Naive B cell (primary cell): ENCODE data around the gene RIMBP3B. TPM values are rescaled to one million over a fixed set of nuclear protein-coding genes. Genes with fewer than 3 reads are reported as not detected.
"Not testable (repeated sequence)": the region's sequence is repeated elsewhere in the genome, so short reads cannot be mapped to it uniquely, and the experiment has no call there.

ENCODE experiments used
- ATAC-seq, 2 donors: fragments of 150-1000 bp; cut with Tn5 transposase; 2 replicates each; pipeline ENCODE4 v1.10.0; 2021; ENCODE audit warnings: low read depth in 2 of 2, mild to moderate bottlenecking in 2 of 2, moderate library complexity in 2 of 2
- DNase-seq: peaks from one replicate; pipeline ENCODE4 v3.0.0; 2022
- H3K27ac Mint-ChIP-seq, 6 donors: one replicate each; pipeline ENCODE4 v1.8.0; 2020 to 2022; ENCODE audit warnings: mild to moderate bottlenecking in 6 of 6, mixed read lengths in 6 of 6, moderate library complexity in 5 of 6, inconsistent platforms in 2 of 6
- H3K27me3 Mint-ChIP-seq, 3 donors: one replicate each; pipeline ENCODE4 v1.8.0; 2021 to 2022; ENCODE audit warnings: mixed read lengths in 3 of 3, mild to moderate bottlenecking in 1 of 3
- H3K36me3 Mint-ChIP-seq, 2 donors: one replicate each; pipeline ENCODE4 v1.8.0; 2020 to 2022; ENCODE audit warnings: mixed read lengths in 2 of 2, inconsistent platforms in 1 of 2, mild to moderate bottlenecking in 1 of 2
- H3K4me1 Mint-ChIP-seq, 3 donors: one replicate each; pipeline ENCODE4 v1.8.0; 2020 to 2022; ENCODE audit warnings: mixed read lengths in 3 of 3, inconsistent platforms in 1 of 3, mild to moderate bottlenecking in 1 of 3, moderate library complexity in 1 of 3
- H3K4me3 Mint-ChIP-seq, 8 donors: one replicate each; pipeline ENCODE4 v1.8.0; 2020 to 2022; ENCODE audit warnings: mild to moderate bottlenecking in 8 of 8, mixed read lengths in 8 of 8, moderate library complexity in 8 of 8, inconsistent platforms in 2 of 8
- H3K9me3 Mint-ChIP-seq, 7 donors: one replicate each; pipeline ENCODE4 v1.8.0; 2020 to 2022; ENCODE audit warnings: mixed read lengths in 7 of 7, mild to moderate bottlenecking in 5 of 7, inconsistent platforms in 2 of 7, moderate library complexity in 1 of 7
- polyA plus RNA-seq, 6 donors: library from polyadenylated mRNA; unstranded; fragments of 300-500 nt; fragmentation: Illumina TruSeq; gene quantifications; one replicate each; pipeline ENCODE4 v1.2.3, GENCODE V29; 2021; ENCODE audit warnings: low read depth in 6 of 6

RIMBP3B gene
- polyA plus RNA-seq, 6 donors from 2014 or later: 0.10 to 0.21 (median 0.16) TPM; not detected in 2

GRCh38 chr22:21390013-21390412 is 6.5 kb downstream of the RIMBP3B start:
- H3K27ac Mint-ChIP-seq, H3K4me3 Mint-ChIP-seq, H3K9me3 Mint-ChIP-seq, H3K27me3 Mint-ChIP-seq, ATAC-seq, H3K4me1 Mint-ChIP-seq, H3K36me3 Mint-ChIP-seq, DNase-seq: not testable (repeated sequence)

- not testable (repeated sequence) for ATAC-seq, H3K27ac Mint-ChIP-seq, H3K27me3 Mint-ChIP-seq, H3K36me3 Mint-ChIP-seq, H3K4me3 Mint-ChIP-seq, H3K4me1 Mint-ChIP-seq, DNase-seq, H3K9me3 Mint-ChIP-seq
Observed at GRCh38 chr22:21394613-21395012, 11.1 kb downstream of the RIMBP3B start.

- H3K4me1 Mint-ChIP-seq, H3K4me3 Mint-ChIP-seq, H3K27ac Mint-ChIP-seq, H3K9me3 Mint-ChIP-seq, ATAC-seq, H3K27me3 Mint-ChIP-seq, H3K36me3 Mint-ChIP-seq, DNase-seq: not testable (repeated sequence)
Observed at GRCh38 chr22:21401197-21401969, 17.8 kb downstream of the RIMBP3B start.

- not testable (repeated sequence) for ATAC-seq, H3K4me1 Mint-ChIP-seq, H3K36me3 Mint-ChIP-seq, H3K9me3 Mint-ChIP-seq, H3K4me3 Mint-ChIP-seq, DNase-seq, H3K27me3 Mint-ChIP-seq, H3K27ac Mint-ChIP-seq
Observed at GRCh38 chr22:21402763-21403314, 19.3 kb downstream of the RIMBP3B start.

- not testable (repeated sequence) for ATAC-seq, H3K9me3 Mint-ChIP-seq, DNase-seq, H3K27me3 Mint-ChIP-seq, H3K4me3 Mint-ChIP-seq, H3K4me1 Mint-ChIP-seq, H3K36me3 Mint-ChIP-seq
- peak overlapping the region in 1 of 6 donors; percentile 58 for H3K27ac Mint-ChIP-seq
Observed at GRCh38 chr22:21407139-21407538, 23.6 kb downstream of the RIMBP3B start.

- not testable (repeated sequence) for H3K27ac Mint-ChIP-seq, H3K36me3 Mint-ChIP-seq, DNase-seq, H3K4me1 Mint-ChIP-seq, H3K4me3 Mint-ChIP-seq, H3K9me3 Mint-ChIP-seq, ATAC-seq, H3K27me3 Mint-ChIP-seq
Observed at GRCh38 chr22:21407792-21408191, 24.2 kb downstream of the RIMBP3B start.

GRCh38 chr22:21416375-21416774 is 32.8 kb downstream of the RIMBP3B start:
- not testable (repeated sequence) for ATAC-seq, DNase-seq, H3K4me3 Mint-ChIP-seq, H3K27ac Mint-ChIP-seq, H3K27me3 Mint-ChIP-seq, H3K9me3 Mint-ChIP-seq, H3K4me1 Mint-ChIP-seq, H3K36me3 Mint-ChIP-seq

- DNase-seq (peak; percentile 47), ATAC-seq (peak; percentile 84)
- not testable (repeated sequence) for H3K9me3 Mint-ChIP-seq, H3K36me3 Mint-ChIP-seq, H3K4me1 Mint-ChIP-seq, H3K27ac Mint-ChIP-seq, H3K27me3 Mint-ChIP-seq
- H3K4me3 Mint-ChIP-seq: peak within 1 kb of the TSS in 5 of 8 donors; percentile 47 to 80 (median 61)
Observed at GRCh38 chr22:21417227-21417746, 33.7 kb downstream of the RIMBP3B start, which contains the start of gene HIC2. Gene HIC2, plus strand, starts transcription at chr22:21417371. Its CDS starts 25,461 bp downstream, at chr22:21442832.

- H3K9me3 Mint-ChIP-seq, H3K4me1 Mint-ChIP-seq, H3K27ac Mint-ChIP-seq, H3K27me3 Mint-ChIP-seq, DNase-seq, H3K36me3 Mint-ChIP-seq: not testable (repeated sequence)
- peak; percentile 8 to 11 for ATAC-seq
- H3K4me3 Mint-ChIP-seq: peak overlapping the region in 5 of 8 donors; percentile 47 to 80 (median 61)
Observed at GRCh38 chr22:21417853-21418252, 34.3 kb downstream of the RIMBP3B start.

GRCh38 chr22:21418974-21419638 is 35.6 kb downstream of the RIMBP3B start:
- not testable (repeated sequence) for DNase-seq, H3K27ac Mint-ChIP-seq, H3K36me3 Mint-ChIP-seq, H3K4me1 Mint-ChIP-seq, H3K27me3 Mint-ChIP-seq, ATAC-seq, H3K4me3 Mint-ChIP-seq, H3K9me3 Mint-ChIP-seq

GRCh38 chr22:21420180-21420763 is 36.7 kb downstream of the RIMBP3B start:
- not testable (repeated sequence) for H3K36me3 Mint-ChIP-seq, H3K4me1 Mint-ChIP-seq
- DNase-seq: peak; percentile 14

GRCh38 chr22:21424084-21424709 is 40.6 kb downstream of the RIMBP3B start:
- not testable (repeated sequence) for DNase-seq

More at GRCh38 chr22:21420180-21420763, 36.7 kb downstream of the RIMBP3B start:
- not testable (repeated sequence) for H3K4me3 Mint-ChIP-seq, H3K27ac Mint-ChIP-seq, H3K27me3 Mint-ChIP-seq, H3K9me3 Mint-ChIP-seq
- peak; percentile 74 for ATAC-seq

More at GRCh38 chr22:21424084-21424709, 40.6 kb downstream of the RIMBP3B start:
- H3K27ac Mint-ChIP-seq, H3K9me3 Mint-ChIP-seq, H3K4me3 Mint-ChIP-seq, H3K36me3 Mint-ChIP-seq, H3K27me3 Mint-ChIP-seq, ATAC-seq, H3K4me1 Mint-ChIP-seq: not testable (repeated sequence)
